Keratinocyte (primary cell): Measurements from ENCODE around the gene KREMEN1. TPM values are rescaled to one million over a fixed set of nuclear protein-coding genes. Genes with fewer than 3 reads are reported as not detected.

ENCODE experiments used
- DNase-seq: peaks from one replicate; pipeline ENCODE4 v3.0.0-alpha.2; 2011; ENCODE audit warnings: low read depth, missing footprints, low spot score
- FAIRE-seq: peaks from 2 replicates; lab custom pipeline; 2011; peaks lifted over from hg19 to GRCh38; lab: Jason Lieb, UNC
- H2AFZ ChIP-seq: 2 replicates; pipeline ENCODE4 v1.6.0; 2012; ENCODE audit warnings: low read length, control low read depth, inconsistent platforms; ENCODE audit not compliant: control insufficient read depth
- H3K27ac ChIP-seq: 2 replicates; pipeline ENCODE4 v1.5.1; 2011; ENCODE audit warnings: low read length; ENCODE audit not compliant: control insufficient read depth, insufficient read depth
- H3K27me3 ChIP-seq: 3 replicates; pipeline ENCODE4 v1.6.0; 2011; ENCODE audit warnings: low read length; ENCODE audit not compliant: control insufficient read depth, insufficient read depth; ENCODE audit errors: extremely low read depth
- H3K36me3 ChIP-seq, 2 experiments: 2 replicates in 1 of 2; 3 replicates in 1 of 2; pipeline ENCODE4 v1.5.1; 2011; ENCODE audit warnings: low read length in 2 of 2, mild to moderate bottlenecking in 1 of 2; ENCODE audit not compliant: control insufficient read depth in 2 of 2, insufficient read depth in 2 of 2; ENCODE audit errors: extremely low read depth in 1 of 2
- H3K4me1 ChIP-seq: 3 replicates; pipeline ENCODE4 v1.5.1; 2011; ENCODE audit warnings: low read length; ENCODE audit not compliant: control insufficient read depth, insufficient read depth; ENCODE audit errors: extremely low read depth
- H3K4me2 ChIP-seq: 3 replicates; pipeline ENCODE4 v1.6.0; 2011; ENCODE audit warnings: low read depth, low read length; ENCODE audit not compliant: control insufficient read depth, insufficient read depth; ENCODE audit errors: extremely low read depth
- H3K4me3 ChIP-seq, 3 experiments: fragments of 200-600 bp in 1 of 3; sonication (generic) in 1 of 3; 2 replicates in 2 of 3; 3 replicates in 1 of 3; pipeline ENCODE4 v1.5.1; 2011 to 2016; ENCODE audit warnings: low read length in 3 of 3, mild to moderate bottlenecking in 3 of 3, control low read depth in 2 of 3, inconsistent platforms in 1 of 3, low read depth in 1 of 3, mixed read lengths in 1 of 3, mixed run types in 1 of 3, moderate library complexity in 1 of 3; ENCODE audit not compliant: control insufficient read depth in 2 of 3, insufficient read depth in 2 of 3; ENCODE audit errors: extremely low read depth in 1 of 3
- H3K79me2 ChIP-seq: 2 replicates; pipeline ENCODE4 v1.6.0; 2012; ENCODE audit warnings: low read length; ENCODE audit not compliant: control insufficient read depth, insufficient read depth
- H3K9ac ChIP-seq: 3 replicates; pipeline ENCODE4 v1.6.0; 2011; ENCODE audit warnings: low read length; ENCODE audit not compliant: control insufficient read depth, insufficient read depth; ENCODE audit errors: extremely low read depth
- H3K9me1 ChIP-seq: 3 replicates; pipeline ENCODE4 v1.6.0; 2011; ENCODE audit warnings: low read length; ENCODE audit not compliant: control insufficient read depth, insufficient read depth; ENCODE audit errors: extremely low read depth
- H3K9me3 ChIP-seq: 2 replicates; pipeline ENCODE4 v1.5.1; 2012; ENCODE audit warnings: low read depth, low read length; ENCODE audit not compliant: control insufficient read depth
- H4K20me1 ChIP-seq: 3 replicates; pipeline ENCODE4 v1.6.0; 2011; ENCODE audit warnings: low read length; ENCODE audit not compliant: control insufficient read depth, insufficient read depth; ENCODE audit errors: extremely low read depth
- CTCF ChIP-seq, 3 experiments: IDR thresholded peaks in 1 of 3; conservative IDR thresholded peaks in 1 of 3; optimal IDR thresholded peaks in 1 of 3; 2 replicates in 2 of 3; 3 replicates in 1 of 3; pipeline versions ENCODE3 to v1.5.1; 2011; ENCODE audit warnings: low read length in 3 of 3, mild to moderate bottlenecking in 3 of 3, moderate library complexity in 2 of 3, control low read depth in 1 of 3, inconsistent platforms in 1 of 3; ENCODE audit not compliant: insufficient read depth in 2 of 3; ENCODE audit errors: extremely low read depth in 1 of 3
- EZH2 ChIP-seq: IDR thresholded peaks from one replicate; pipeline ENCODE4 v1.6.1; 2012; ENCODE audit warnings: inconsistent platforms, mild to moderate bottlenecking, low read length, moderate library complexity
- dilution Hi-C: fragments of 300-500 bp; cut with MboI; formaldehyde crosslinking; loops from one replicate; pipeline ENCODE4 v1.7.0; 2020; ENCODE audit warnings: low sequenced_read_pairs; ENCODE audit not compliant: extremely low pct_ligation_motif_present
- polyA plus RNA-seq, 5 experiments: library from polyadenylated mRNA; depleted of rRNA in 3 of 5; stranded (reverse) in 3 of 5; stranded (forward) in 1 of 5; unstranded in 1 of 5; fragments of >200 nt; gene quantifications; 1 replicate in 1 of 5; 2 replicates in 3 of 5; 3 replicates in 1 of 5; pipeline versions ENCODE4 v1.2.1 to v1.2.3, GENCODE V29; 2011 to 2012; ENCODE audit warnings: missing spikeins in 2 of 5, low read depth in 1 of 5, low replicate concordance in 1 of 5

The KREMEN1 gene
- polyA plus RNA-seq, 1 donor (not counting 4 experiments of a cell fraction or from before 2014, with no cell fraction given) = 6.8 TPM

- DNase-seq (no peak), FAIRE-seq (no peak)
- H4K20me1 ChIP-seq = no peaks in the 10 kb centered on the region
- TF ChIP-seq EZH2 (no peak), CTCF (optimal IDR thresholded peaks at IDR 0.05 in 1 of 3, IDR thresholded peaks at IDR 0.05 in 1 of 3, conservative IDR thresholded peaks at IDR 0.05 in 1 of 3; ENCODE audit: extremely low read depth in 1 of 3, insufficient read depth in 2 of 3, low read length in 3 of 3) (no peak)
- H3K9ac ChIP-seq = no peak overlapping the region
- dilution Hi-C loops = no loop called here
- peaks cover 4 to 5% of the 10 kb centered on the region in 2 experiments for H3K36me3 ChIP-seq
- H3K27ac ChIP-seq = no peak overlapping the region
- no peak overlapping the region for H2AFZ ChIP-seq
- no peak overlapping the region for H3K4me3 ChIP-seq
- H3K4me2 ChIP-seq = no peak overlapping the region
- no peaks in the 10 kb centered on the region for H3K27me3 ChIP-seq
- H3K9me3 ChIP-seq = no peaks in the 10 kb centered on the region
- H3K9me1 ChIP-seq = no peaks in the 10 kb centered on the region
- H3K4me1 ChIP-seq = peaks cover 2% of the 10 kb centered on the region
- no peaks in the 10 kb centered on the region for H3K79me2 ChIP-seq
These were observed 18.5 kb upstream of the KREMEN1 start for GRCh38 chr22:29054251-29054767.

- H3K4me3 ChIP-seq = no peak overlapping the region
- H4K20me1 ChIP-seq = no peaks in the 10 kb centered on the region
- dilution Hi-C loops = no loop called here
- H3K9ac ChIP-seq = no peak overlapping the region
- H3K36me3 ChIP-seq = peaks cover 2 to 5% of the 10 kb centered on the region in 2 experiments
- H3K9me3 ChIP-seq = no peaks in the 10 kb centered on the region
- no peak overlapping the region for H3K4me2 ChIP-seq
- no peaks in the 10 kb centered on the region for H3K27me3 ChIP-seq
- no peak overlapping the region for H3K27ac ChIP-seq
- H3K9me1 ChIP-seq = no peaks in the 10 kb centered on the region
- DNase-seq (no peak), FAIRE-seq (no peak)
- no peak overlapping the region for H2AFZ ChIP-seq
- H3K4me1 ChIP-seq = no peaks in the 10 kb centered on the region
- no peaks in the 10 kb centered on the region for H3K79me2 ChIP-seq
- TF ChIP-seq EZH2 (no peak), CTCF (optimal IDR thresholded peaks at IDR 0.05 in 1 of 3, IDR thresholded peaks at IDR 0.05 in 1 of 3, conservative IDR thresholded peaks at IDR 0.05 in 1 of 3; ENCODE audit: extremely low read depth in 1 of 3, insufficient read depth in 2 of 3, low read length in 3 of 3) (no peak)
These were observed 17.5 kb upstream of the KREMEN1 start for GRCh38 chr22:29055192-29055830.
